GM08714 (cell line): ENCODE measurements around the gene NKX1-1.
"Not testable (repeated sequence)": the region's sequence is repeated elsewhere in the genome, so short reads cannot be mapped to it uniquely, and the experiment has no call there.

Source experiments
- H3K4me3 ChIP-seq: fragments of 200-500 bp; sonication (Bioruptor generic); 2 replicates; pipeline ENCODE4 v1.5.1; 2014; ENCODE audit warnings: mild to moderate bottlenecking, low read length, inconsistent platforms
- ZNF274 ChIP-seq: IDR thresholded peaks from 2 replicates; pipeline ENCODE4 v1.6.1; 2012; ENCODE audit warnings: mild to moderate bottlenecking, low read depth, low read length

Gene NKX1-1

GRCh38 chr4:1403591-1404572, 2.4 kb downstream of the NKX1-1 start:
- TF ChIP-seq ZNF274 = no peak
- no peak overlapping the region for H3K4me3 ChIP-seq

GRCh38 chr4:1403177-1403583, 3.1 kb downstream of the NKX1-1 start:
- H3K4me3 ChIP-seq = no peak overlapping the region
- no peak for TF ChIP-seq ZNF274

- H3K4me3 ChIP-seq = no peak overlapping the region
- no peak for TF ChIP-seq ZNF274
Observed at GRCh38 chr4:1402516-1403091, 3.6 kb downstream of the NKX1-1 start.

- no peak for TF ChIP-seq ZNF274
- no peak overlapping the region for H3K4me3 ChIP-seq
Observed at GRCh38 chr4:1402021-1402515, 4.2 kb downstream of the NKX1-1 start.

DNA sequence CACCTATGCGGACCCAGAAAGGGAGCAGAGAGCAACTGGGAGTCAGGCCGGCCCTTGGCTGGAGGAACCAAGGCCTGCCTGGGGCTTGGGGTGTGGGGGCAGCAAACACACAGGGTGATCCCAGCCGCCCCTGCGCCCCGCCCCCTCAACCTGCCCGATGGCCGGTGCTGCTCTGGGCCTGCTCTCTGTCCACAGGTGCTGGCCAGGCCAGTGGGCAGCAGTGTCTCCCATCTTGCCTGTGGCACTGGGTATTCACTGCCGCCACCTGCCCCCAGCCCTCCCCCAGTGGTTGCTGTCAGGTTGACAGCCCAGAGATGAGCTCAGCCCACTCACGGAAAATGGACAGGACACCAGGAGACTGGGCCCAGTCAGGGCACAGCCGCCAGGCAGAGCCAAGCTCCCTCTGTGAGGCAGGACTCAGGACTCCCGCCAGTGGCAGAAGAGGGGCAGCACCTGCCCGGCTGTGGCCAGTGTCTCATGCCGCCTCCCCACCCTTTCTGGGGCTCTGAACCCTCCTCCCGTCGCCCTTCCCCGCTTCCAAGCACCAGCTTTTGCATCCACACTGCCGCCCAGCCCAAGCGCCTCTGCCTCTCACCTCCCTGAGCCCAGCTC, 4.7 kb downstream of the NKX1-1 start:
- no peak overlapping the region for H3K4me3 ChIP-seq
- no peak for TF ChIP-seq ZNF274

GRCh38 chr4:1400831-1401408, 5.3 kb downstream of the NKX1-1 start:
- H3K4me3 ChIP-seq = no peak overlapping the region
- TF ChIP-seq ZNF274 = no peak

DNA sequence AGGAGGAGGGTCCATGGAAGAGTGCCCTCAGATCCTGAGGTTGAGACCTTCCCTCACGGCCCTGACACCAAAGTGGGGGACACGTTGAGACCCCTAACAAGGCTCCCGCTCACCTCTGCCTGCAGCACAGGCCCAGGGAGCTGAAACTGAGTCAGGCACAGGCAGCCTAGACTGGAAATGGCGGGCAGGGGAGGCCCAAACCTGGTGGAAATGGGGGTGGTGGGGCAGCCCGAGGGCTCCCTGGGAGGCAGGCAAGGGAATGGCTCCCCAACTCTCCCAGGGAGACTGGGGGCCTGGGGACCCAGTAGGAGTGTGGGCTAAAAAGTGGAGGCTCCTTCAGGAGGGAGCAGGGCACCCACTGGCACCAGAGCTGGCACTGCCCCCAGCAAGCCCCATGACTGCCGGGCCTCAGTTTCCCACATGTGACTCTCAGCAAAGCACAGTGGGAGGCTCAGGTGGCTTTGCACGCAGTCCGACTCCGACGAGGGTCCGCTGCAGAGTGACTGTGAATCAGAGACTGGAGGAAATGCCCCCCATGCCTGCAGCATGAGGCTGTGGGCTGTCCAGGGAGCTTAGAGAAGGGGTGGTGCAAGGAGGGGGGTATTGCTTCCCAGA, 5.9 kb downstream of the NKX1-1 start:
- no peak overlapping the region for H3K4me3 ChIP-seq

DNA sequence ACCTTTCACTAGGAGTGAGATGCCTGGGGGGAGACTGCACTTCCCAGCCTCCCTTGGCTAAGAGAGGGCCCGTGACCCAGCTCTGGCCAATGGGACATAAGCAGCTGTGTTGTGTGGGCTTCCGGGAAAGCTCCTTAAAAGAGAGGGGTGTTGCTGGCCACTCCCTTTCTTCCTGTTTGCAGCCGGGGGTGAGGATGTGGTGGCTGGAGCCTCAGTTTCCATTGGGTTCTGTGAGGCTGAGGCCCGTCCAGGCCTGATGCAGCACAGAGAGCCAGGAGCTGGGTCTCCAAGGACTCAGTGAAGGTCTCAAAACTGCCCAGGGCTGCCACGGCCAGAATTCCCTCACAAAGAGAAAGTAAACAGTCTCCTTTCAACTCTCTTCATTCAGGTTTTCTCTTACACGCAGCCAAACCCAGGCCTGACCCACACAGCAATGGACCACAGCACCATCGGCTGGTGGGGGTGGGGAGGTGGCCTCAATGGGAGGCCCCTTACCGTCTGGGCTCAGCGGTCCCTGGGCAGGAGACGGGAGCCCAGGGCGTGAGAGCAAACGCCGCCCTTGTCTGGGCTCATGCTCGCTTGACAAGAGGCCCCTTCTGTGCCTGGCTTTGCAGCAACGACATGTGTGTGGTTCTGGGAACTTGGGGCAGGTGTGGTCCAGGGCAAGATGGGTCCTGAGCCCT, 6.6 kb downstream of the NKX1-1 start:
- H3K4me3 ChIP-seq = no peak overlapping the region
- no peak for TF ChIP-seq ZNF274

More for the DNA sequence above, 5.9 kb downstream of the NKX1-1 start:
- TF ChIP-seq ZNF274 = no peak

GRCh38 chr4:1398681-1399507, 7.3 kb downstream of the NKX1-1 start:
- TF ChIP-seq ZNF274 = no peak
- H3K4me3 ChIP-seq = no peak overlapping the region

DNA sequence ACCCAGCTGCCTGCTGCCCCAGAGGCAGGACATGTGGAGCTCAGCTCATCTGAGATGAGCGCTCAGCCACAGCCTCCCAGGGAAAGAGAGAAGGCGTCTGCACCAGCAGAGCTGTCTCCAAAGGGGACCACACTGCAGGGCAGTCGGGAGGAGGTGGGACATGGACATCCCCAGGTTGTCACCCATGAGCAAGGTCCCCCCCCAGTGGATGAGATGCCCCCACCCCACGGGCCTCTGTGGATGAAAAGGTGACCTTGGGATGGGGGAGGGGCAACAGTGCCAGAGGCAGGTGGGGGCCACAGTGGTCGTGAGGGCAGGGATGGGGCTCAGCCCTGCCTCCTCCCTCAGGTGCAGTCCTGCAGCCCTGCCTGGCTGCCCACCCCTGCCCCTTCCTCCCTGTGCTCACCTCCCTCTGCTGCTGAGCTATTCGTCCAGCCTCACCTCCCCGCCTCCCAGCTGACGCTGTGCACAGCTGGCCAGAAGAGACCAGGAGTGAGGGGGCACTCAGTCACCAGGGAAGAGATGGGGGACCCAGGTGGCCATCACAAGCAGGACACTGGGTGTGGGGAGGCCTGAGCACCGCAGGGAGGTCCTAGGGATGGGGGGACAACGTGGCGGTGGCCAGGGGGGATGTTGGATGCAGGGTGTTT, 9.3 kb downstream of the NKX1-1 start:
- no peak overlapping the region for H3K4me3 ChIP-seq
- TF ChIP-seq ZNF274 = no peak

GRCh38 chr4:1395941-1396805, 10.1 kb downstream of the NKX1-1 start:
- no peak for TF ChIP-seq ZNF274

DNA sequence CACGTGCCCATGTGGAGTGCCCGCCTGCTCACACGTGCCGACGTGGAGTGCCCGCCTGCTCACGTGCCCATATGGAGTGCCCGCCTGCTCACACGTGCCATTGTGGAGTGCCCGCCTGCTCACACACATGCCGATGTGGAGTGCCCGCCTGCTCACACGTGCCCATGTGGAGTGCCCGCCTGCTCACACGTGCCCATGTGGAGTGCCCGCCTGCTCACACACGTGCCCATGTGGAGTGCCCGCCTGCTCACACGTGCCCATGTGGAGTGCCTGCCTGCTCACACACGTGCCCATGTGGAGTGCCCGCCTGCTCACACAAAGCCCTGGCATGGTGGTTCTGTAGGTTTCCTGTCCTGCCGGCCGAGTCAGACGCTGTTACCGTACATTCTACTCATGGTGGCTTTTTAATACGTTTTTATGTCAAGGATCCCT, 10.8 kb downstream of the NKX1-1 start:
- not testable (repeated sequence) for H3K4me3 ChIP-seq

More at GRCh38 chr4:1395941-1396805, 10.1 kb downstream of the NKX1-1 start:
- H3K4me3 ChIP-seq = no peak overlapping the region

DNA sequence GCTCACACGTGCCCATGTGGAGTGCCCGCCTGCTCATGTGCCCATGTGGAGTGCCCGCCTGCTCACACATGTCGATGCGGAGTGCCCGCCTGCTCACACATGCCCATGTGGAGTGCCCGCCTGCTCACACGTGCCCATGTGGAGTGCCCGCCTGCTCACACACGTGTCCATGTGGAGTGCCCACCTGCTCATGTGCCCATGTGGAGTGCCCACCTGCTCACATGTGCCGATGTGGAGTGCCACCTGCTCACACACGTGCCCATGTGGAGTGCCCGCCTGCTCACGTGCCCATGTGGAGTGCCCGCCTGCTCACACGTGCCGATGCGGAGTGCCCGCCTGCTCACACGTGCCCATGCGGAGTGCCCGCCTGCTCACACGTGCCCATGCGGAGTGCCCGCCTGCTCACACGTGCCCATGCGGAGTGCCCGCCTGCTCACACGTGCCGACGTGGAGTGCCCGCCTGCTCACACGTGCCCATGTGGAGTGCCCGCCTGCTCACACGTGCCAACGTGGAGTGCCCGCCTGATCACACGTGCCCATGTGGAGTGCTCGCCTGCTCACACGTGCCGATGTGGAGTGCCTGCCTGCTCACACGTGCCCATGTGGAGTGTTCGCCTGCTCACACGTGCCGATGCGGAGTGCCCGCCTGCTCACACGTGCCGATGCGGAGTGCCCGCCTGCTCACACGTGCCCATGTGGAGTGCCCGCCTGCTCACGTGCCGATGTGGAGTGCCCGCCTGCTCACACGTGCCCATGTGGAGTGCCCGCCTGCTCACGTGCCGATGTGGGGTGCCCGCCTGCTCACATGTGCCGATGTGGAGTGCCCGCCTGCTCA, 11.5 kb downstream of the NKX1-1 start:
- H3K4me3 ChIP-seq = not testable (repeated sequence)
